Gastrocnemius medialis (tissue), 4 donors: Measurements from ENCODE around the gene PLS3.

Experiments
- POLR2A ChIP-seq, 2 donors: fragments of 450-650 bp; IDR thresholded peaks; one replicate each; pipeline ENCODE4 v1.6.1; 2017; ENCODE audit warnings: antibody characterized with exemption in 2 of 2, mild to moderate bottlenecking in 2 of 2, moderate library complexity in 2 of 2
- TF ChIP-seq, protein P1 (sequence below), 5 experiments: fragments of 450-650 bp in 3 of 5; fragments of 200-600 bp in 2 of 5; sonication (generic) in 2 of 5; IDR thresholded peaks in 4 of 5; conservative IDR thresholded peaks in 1 of 5; 1 replicate in 4 of 5; 2 replicates in 1 of 5; pipeline ENCODE4 v1.5.1; 2016 to 2019; ENCODE audit warnings: antibody characterized with exemption in 5 of 5, mild to moderate bottlenecking in 3 of 5, moderate library complexity in 3 of 5

DNA sequence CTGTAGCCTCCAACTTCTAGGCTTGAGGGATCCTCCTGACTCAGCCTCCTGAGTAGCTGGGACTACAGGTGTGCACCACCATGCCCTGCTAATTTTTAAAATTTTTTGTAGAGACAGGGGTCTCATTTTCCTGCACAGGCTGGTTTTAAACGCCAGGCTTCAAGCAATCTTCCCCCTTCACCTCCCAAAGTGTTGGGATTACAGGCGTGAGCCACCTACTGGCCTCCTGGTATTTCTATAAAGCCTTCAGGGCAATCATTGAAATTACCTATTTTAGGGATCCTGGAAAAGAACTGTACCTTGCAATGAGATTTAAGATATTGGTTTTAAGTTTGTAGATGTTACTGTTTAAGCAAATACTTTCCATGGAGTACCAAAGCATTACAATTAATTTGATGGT lies 13.5 kb upstream of the PLS3 start:
- TF ChIP-seq POLR2A (IDR thresholded peaks at IDR 0.05) = no peak
- TF ChIP-seq, protein P1, sequence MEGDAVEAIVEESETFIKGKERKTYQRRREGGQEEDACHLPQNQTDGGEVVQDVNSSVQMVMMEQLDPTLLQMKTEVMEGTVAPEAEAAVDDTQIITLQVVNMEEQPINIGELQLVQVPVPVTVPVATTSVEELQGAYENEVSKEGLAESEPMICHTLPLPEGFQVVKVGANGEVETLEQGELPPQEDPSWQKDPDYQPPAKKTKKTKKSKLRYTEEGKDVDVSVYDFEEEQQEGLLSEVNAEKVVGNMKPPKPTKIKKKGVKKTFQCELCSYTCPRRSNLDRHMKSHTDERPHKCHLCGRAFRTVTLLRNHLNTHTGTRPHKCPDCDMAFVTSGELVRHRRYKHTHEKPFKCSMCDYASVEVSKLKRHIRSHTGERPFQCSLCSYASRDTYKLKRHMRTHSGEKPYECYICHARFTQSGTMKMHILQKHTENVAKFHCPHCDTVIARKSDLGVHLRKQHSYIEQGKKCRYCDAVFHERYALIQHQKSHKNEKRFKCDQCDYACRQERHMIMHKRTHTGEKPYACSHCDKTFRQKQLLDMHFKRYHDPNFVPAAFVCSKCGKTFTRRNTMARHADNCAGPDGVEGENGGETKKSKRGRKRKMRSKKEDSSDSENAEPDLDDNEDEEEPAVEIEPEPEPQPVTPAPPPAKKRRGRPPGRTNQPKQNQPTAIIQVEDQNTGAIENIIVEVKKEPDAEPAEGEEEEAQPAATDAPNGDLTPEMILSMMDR (IDR thresholded peaks at IDR 0.05 in 4 of 5, conservative IDR thresholded peaks at IDR 0.05 in 1 of 5) = no peak
